ENCODE measurements around the gene GNA12.
A peak's percentile ranks its signal among the peaks of the same experiment; 100 is the strongest.
"Not testable (repeated sequence)": the region's sequence is repeated elsewhere in the genome, so short reads cannot be mapped to it uniquely, and the experiment has no call there.

The GNA12 gene

DNA sequence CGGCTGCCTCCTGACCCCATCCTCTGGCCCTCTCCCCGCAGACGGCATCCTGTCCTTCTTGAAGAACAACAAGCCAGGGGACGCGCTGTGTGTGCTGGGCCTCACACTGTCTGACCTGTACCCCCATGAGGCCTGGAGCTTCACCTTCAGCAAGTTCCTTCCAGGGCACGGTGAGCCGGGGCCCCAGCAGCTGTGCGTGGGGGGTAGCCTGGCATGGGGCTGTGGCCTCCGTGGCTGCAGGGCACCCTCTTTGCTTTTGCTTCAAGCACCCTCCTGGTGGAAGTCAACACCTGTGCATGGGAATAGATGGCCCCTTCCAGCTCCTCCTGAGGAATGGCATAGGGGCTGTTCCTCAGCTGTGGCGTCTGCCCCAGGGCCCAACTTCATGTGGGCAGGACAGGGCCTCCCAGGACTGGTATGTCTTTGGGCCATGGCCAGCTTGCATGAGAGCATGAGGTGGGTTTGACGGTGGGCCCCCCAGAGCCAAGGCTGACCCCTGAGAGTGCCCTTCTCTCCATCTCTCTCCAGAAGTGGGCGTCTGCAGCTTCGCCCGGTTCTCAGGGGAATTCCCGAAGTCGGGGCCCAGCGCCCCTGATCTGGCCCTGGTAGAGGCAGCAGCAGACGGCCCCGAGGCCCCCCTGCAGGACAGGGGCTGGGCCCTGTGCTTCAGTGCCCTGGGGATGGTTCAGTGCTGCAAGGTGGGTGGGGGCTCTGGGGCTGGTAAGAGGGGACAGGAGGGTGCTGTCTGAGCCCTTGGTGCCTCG is 135.4 kb downstream of the GNA12 start:
- DNase-seq, result no peak

DNA sequence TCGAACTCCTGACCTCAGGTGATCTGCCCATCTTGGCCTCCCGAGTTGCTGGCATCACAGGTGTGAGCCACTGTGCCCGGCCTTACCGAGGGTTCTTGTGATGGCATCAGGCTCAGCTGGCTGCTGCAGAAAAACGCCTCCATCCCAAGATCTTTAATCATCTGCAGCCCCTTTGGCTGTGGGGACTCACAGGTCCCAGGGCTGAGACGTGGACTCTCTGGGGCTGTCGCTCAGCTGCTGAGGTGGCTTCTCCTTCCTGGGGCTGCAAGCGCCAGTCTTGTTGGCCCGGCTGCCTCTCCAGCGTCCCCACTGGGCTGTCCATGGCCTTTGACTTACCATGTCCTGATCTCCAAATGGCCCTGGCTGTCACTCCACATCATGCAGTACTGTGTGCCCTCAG is 136.1 kb downstream of the GNA12 start:
- DNase-seq, result no peak

DNA sequence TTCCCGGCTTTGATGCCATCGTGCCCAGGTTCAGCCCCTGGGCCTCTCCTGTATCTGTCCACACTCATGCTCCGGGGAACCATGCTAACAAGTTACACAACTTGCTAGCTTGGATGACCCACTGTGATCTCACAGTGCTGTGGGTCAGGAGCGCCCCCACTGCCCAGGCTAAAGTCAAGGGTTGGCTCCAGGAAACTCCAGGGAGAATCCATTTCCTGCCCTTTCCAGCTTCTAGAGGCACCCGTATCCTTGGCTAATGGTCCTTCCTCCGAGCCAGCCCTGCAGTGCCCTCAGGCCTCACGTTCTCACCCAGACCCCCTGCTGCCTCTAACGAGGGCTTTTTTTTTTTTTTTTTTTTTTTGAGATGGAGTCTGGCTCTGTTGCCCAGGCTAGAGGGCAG is 136.6 kb downstream of the GNA12 start:
- DNase-seq, result no peak

DNA sequence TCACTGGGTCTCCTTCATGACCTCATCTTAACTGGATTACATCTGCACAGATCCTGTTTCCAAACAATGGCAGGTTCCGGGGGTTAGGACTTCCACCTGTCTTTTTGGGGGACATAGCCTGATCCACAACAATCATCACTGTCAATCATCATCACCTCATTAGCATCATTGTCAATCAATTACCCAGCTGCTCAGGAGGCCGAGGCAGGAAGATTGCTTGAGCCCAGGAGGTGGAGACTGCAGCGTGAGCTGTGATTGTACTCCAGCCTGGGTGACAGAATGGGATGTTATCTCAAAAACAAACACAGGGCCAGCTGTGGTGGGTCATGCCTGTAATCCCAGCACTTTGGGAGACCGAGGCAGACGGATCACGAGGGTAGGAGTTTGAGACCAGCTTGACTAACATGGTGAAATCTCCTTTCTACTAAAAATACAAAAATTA is 137.4 kb downstream of the GNA12 start:
- DNase-seq, result no peak

DNA sequence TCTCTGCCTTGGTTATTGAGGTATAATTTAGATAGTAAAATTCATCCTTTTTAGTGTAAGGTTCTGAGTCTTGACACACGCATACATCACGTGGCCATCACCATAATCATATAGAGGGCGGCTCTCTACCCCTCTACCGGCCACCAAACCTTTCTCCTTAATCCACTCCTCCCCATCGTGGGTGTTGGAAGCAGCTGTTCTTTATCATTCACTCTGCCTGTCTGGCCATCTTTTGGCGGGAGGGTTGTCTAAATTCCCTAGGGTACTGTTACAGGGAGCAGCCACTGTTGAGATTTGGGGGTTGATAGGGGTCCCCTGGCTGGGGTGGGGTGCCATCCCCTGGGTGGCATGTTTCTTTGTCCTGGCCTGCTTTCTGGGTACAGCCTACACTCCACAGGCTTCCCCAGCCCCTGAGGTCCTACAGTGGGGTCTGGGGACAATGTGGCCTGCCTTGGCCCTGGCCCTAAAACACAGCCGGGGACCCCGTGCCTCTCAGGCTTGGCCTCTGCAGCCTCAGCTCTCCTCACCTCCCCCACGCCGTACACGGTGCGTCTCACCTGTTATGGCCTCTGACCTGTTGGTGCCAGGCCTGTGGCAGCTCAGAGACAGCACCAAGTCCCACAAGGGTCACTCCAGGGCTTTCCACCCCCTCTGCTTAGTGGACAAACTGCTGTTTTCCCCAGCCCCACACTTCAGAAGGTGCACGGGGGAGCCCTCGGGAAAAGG is 138.6 kb downstream of the GNA12 start:
- DNase-seq, result no peak

DNA sequence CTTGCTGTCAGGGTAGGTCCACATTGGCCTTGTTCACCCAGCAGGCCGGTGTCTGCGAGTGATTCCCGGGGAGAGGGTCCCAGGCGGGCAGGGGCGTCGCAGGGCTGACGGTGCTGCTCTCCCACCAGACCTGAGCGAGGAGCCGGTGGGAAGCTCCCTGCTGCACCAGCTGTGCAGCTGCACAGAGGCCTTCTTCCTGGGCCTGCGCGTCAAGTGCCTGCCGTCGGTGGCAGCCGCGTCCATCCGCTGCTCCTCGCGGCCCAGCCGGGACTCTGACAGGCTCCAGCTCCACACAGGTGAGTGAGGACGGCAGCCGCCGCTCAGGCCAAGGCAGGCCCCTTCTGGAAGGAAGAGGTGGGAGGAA is 141.5 kb downstream of the GNA12 start:
- no peak for DNase-seq

DNA sequence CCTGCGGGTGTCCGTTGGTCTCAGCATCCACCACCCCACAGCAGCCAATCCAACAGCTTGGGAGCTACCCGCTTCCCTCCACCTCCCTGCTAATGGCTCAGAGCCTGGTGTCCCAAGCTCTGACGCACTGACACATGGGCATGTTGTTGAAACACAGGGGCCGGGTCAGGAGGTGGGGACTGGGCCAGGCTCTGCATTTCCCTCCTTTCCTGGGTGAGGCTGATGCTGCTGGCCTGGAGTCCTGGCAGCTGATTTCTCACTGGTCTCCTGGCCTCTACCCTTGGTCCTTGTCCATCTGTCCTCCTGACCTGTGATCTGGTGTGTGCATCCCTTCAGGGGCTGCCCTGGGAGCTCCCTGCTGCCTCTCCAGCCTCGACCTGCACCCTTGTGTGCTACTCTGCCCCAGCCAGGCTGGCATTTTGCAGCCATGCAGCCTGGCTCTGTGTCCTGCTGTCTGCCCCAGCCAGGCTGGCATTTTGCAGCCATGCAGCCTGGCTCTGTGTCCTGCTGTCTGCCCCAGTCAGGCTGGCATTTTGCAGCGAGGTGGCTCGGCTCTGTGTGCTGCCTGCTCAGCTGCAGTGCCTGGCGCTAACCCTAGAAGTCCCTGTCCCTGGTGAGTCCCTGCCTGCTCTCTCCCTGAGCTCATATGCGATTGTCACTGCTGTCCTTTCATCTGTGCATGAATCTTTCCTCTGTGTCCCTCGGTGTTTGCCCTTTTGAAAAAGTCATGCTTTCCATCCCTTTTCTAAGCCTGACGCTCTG is 142.1 kb downstream of the GNA12 start:
- no peak for DNase-seq

DNA sequence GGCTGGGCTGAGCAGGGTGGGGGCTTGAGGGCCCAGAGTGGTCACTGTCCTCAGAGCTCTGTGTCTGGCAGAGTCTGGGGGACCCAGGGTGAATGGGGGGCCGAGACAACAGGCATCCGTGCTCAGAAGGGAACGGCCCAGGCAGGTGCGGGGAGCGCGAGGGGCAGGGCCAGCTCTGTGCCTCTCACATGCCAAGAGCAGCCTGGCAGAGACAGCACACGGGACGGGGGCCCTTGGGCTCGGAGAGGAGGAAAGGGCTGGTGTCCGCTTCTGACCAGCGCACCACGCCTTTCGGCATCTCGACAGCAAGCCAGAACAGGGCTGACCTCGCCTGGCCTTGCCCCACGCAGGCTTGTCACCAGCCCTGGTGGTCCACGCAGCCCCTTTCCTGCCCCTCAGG is 142.7 kb downstream of the GNA12 start:
- no peak for DNase-seq

DNA sequence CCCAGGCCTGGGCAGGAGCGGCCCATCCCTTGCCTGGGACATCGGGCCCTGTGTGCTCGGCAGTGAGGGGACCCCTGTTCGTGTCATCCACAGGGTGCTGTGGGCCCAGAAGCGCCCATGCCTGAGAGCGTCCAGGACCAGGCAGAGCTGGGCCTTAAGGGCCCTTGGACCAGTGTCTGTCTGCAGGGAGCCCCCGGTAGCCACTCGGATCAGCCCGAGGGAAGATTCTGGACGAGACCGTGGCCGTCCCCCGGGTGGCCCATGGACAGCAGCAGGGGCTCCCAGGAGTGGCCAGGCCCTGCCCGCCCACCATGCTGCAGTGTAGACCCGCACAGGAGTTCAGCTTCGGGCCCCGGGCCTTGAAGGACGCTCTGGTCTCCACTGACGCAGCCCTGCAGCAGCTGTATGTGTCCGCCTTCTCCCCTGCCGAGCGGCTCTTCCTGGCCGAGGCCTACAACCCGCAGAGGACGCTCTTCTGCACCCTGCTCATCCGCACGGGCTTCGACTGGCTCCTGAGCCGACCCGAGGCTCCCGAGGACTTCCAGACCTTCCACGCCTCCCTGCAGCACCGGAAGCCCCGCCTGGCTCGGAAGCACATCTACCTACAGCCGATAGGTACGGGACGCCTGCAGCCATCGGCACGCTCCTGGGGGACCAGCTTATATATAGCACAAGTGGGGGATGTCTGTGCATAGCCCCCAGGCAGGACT is 143.8 kb downstream of the GNA12 start:
- DNase-seq, result no peak

DNA sequence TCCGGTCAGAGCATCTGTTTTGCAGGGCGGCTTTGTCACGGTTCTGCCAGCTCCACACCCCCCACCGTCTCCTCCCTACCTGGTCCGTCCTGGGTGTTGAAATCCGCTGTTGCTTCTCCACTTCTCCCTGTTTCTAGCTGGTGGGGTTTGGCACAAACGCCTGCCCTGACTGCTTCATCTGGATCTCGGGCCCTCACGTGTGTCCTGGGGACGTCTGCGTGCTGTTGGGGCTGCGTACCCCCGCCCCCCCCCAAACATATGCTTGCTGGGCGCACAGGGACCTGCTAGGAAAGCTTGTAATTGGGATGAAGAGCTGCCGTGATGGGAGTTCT is 144.9 kb downstream of the GNA12 start:
- DNase-seq, result no peak

DNA sequence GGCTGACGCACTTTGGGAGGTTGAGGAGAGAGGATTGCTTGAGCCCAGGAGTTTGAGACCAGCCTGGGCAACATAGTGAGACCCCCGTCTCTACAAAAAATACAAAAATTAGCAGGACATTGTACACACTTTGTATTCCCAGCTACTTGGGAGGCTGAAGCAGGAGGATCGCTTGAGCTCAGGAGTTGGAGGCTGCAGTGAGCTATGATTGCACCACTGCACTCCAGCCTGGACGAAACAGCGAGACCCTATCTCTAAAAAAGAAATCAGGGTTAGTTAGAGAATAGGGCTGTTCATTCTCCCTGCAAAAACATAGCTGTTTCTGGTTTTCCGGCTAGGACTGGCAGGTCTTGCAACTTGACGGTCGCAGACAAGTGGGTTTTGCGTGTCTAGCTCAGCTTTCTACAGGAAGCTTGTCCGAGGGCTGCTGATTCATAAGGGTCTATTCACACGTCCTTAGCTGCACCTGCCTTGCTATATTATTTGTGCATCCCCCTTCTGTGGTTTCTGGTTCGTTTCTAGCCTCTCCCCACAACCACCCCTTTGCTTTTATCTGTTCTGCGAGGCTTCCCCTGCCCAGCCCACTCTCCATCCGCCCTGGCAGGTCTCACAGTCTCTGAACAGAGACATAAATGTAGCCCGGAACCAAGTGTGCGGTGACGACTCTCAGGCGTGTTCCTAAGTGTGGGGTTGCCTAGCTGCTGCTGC is 145.4 kb downstream of the GNA12 start:
- DNase-seq, result peak; percentile 74

DNA sequence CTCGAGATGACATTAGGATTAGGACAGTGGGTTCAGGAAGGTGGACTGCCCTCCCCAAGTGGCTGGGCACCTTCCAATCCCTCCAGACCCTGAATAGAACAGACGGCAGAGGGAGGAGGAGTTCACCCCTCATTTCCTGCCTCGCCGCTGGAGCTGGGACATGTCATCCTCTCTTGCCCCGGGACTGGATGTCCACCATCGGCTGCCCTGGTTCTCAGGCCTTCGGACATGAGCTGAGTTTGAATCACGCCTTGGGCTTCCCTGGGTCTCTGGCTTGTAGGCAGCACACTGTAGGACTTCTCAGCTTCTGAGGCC is 150.0 kb downstream of the GNA12 start:
- not testable (repeated sequence) for DNase-seq

DNA sequence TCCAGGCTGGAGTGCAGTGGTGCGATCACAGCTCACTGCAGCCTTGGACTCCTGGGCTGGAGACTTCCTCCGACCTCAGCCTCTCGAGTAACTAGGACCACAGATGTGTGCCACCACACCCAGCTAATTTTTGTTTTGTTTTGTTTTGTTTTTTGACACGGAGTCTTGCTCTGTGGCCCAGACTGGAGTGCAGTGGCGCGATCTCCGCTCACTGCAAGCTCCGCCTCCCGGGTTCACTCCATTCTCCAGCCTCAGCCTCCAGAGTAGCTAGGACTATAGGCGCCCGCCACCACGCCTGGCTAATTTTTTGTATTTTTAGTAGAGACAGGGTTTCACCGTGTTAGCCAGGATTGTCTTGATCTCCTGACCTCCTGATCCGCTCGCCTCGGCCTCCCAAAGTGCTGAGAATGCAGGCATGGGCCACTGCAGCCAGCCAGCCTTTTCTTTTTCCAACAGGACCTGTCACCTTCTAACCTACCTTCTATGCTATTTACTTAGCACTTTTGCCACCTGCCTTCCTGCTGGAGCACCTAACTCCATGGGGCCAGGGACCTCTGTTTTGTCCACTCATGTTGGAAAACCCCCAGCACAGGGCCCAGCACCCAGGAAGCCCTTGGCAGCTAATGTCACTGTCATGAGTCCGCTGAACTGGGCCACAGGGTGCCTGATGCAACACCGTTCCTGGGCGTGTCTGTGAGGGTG is 150.5 kb downstream of the GNA12 start:
- DNase-seq, result not testable (repeated sequence)

DNA sequence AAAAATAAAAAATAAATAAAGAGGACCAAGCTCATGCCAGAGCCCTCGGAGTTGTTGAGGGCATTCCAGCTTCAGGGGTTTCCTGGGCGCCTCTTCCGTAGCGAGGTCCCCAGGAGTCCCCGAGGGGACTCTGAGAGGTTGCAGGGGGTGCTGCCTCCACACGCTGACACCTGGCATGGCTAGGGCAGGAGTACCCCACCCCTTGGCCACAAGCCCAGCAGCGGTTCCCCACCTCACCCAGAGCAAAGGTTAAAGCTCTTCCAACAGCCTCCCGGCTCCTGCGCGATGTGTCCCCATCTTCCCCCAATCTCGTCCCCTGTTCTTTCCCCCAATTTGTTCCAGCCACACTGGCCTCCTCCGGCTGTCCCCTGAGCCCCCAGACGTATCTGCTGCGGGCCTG is 151.6 kb downstream of the GNA12 start:
- no peak for DNase-seq

DNA sequence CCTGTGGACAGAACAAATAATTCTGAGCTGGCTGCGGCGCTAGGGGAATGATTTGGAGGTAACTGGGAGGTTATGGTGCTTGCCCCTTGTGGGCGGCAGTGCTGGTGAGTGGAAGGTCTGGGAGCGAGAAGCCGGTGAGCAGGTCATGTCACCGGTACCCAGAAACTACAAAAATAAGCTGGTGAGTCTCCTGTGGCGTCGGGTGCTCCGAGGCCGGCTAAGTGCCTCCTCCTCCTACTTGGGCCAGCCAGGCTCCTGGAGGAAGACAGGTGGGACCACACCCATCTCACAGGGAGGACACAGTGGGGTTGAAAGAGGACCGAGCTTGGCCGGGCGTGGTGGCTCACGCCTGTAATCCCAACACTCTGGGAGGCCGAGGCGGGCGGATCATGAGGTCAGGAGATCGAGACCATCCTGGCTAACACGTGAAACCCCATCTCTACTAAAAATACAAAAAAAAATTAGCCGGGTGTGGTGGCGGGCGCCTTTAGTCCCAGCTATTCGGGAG is 152.1 kb downstream of the GNA12 start:
- not testable (repeated sequence) for DNase-seq

DNA sequence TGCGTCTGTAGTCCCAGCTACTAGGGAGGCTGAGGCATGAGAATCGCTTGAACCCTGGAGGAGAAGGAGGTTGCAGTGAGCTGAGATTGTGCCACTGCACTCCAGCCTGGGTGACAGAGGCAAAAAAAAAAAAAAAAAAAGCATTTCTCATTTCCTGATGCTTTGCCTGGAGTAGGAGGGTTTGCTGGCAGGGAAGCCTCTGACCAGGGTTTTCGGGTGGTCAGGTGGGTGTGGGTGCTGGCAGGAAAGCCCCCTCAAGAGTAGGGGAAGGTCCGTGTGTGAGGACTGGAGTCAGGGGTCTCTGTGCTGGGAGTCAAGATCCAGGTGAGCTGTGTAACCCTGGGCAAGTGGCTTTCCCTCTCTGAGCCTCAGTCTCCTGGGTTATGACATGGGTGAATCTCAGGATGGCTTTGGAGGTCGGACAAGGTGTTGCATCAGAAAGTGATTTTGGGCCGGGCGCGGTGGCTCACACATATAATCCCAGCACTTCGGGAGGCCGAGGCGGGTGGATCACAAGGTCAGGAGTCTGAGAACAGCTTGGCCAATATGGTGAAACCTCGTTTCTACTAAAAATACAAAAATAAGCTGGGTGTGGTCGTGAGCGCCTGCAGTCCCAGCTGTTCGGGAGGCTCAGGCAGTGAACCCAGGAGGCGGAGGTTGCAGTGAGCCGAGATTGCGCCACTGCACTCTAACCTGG is 152.9 kb downstream of the GNA12 start:
- no peak for DNase-seq

DNA sequence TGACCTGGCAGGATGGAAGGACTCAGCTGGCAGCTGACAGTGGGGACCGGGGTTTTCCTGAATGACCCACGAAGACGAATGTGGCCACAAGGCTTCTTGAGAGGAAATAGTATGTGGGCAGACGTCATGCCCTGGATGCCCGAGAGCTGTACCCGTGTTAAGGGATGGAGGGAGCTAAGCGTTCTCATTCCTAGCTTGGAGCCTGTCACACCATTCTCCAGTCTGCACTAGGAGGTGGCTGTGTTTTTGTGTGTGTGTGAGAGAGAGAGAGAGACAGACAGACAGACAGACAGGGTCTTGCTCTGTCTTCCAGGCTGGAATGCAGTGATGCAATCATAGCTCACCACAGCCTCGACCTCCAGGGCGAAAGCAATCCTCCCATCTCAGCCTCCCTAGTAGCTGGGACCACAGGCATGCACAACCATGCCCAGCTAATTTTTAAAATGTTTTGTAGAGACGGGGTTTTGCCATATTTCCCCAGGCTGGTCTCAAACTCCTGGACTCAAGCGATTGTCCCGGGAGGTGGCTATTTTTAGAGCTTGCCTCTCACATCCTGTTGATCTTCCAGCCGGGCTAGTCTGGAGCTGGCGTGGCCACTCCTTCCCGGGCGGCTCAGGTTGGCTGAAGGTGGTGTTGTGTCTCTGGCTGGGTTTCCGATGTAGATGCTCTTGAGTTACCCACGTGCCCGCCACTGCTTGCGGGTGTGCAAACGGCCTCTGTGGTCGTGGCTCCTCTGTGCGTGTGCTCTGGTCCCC is 154.0 kb downstream of the GNA12 start:
- DNase-seq, result no peak

DNA sequence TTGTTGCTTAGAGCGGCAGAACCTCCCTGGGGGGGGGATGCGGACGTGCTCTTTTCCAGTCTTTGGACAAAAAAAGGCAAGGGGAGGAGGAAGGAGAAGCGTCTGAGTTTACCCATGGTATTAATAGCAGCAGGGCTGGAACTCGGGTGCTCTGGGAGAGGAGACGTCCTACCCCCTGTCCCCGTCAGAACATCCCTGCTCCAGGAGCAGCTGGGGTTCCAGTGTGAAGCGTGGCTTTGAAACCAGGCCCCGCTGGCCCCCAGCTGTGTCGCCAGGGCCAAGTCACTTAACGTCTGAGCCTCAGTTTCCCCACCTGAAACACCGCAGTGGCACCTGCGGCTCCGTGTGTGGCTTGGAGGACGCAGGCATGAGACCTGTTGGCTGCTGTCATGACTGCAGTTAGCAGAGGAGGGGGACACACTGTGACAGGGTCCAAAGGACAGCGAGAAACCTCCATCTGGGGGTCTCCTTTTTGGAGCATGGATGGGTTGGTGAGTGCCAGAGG is 154.7 kb downstream of the GNA12 start:
- no peak for DNase-seq

DNA sequence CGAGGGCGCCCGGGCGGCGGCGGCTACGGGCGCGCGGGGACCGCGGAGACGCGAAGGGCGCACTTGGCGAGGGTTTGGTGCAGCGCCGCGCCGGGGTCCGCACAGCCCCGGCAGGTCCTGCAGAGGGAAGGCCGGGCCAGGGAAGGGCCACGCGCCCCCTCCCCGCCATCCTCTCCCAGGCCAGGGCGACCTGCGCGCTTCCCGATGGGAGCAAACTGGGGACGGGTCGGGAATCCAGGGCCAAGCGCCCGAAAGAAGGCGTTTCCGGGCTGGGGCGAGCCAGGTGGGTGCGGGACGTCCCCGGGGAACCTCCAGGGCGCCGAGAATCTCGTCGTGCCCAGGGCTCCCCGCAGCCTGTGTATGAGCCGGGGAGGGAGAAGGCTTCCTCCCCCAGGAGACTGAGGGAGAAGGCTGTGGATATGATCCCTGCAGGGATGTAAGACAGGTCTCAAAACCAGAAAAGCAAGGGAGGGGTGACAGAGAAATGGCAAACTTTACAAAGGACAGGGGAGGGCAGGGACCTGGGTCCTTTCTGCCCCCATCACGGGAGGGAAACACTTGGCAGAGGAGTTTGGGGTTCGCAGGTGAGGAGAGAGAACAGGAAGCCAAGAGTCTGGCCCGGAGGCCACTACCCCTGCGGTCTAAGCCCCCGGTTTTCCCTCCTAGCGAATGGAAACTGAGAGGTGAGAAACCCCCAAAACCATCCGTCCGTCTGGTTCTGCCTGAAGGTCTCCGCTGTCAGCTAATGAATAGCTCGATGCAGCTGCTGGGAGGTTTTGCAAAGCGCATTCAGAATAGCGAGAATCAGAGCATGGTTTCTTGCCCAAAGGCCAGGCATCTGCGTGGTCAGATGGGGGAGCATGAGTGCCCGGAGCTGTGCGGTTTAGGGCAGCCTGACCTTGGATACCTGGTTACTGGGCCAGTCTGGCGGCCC is 155.4 kb downstream of the GNA12 start:
- DNase-seq, result no peak
